Sigmoid colon (tissue), 7 donors: ENCODE results near the gene TMEM40. TPM values are rescaled to one million over a fixed set of nuclear protein-coding genes. Genes with fewer than 3 reads are reported as not detected.

Experiments used
- DNase-seq: peaks from one replicate; pipeline ENCODE4 v3.0.0-alpha.2; 2019
- H3K27ac ChIP-seq, 4 donors: fragments of 200-600 bp; sonication (generic); one replicate each; pipeline ENCODE4 v1.5.1; 2016 to 2019; ENCODE audit warnings: mild to moderate bottlenecking in 1 of 4
- H3K27me3 ChIP-seq, 3 donors: fragments of 200-600 bp; sonication (generic); one replicate each; pipeline ENCODE4 v1.5.1; 2019; ENCODE audit warnings: mild to moderate bottlenecking in 1 of 3
- H3K36me3 ChIP-seq, 4 donors: fragments of 200-600 bp; sonication (generic); one replicate each; pipeline ENCODE4 v1.5.1; 2016 to 2019
- H3K4me1 ChIP-seq, 4 donors: fragments of 200-600 bp; sonication (generic); one replicate each; pipeline ENCODE4 v1.5.1; 2017 to 2019
- H3K4me3 ChIP-seq, 4 donors: fragments of 200-600 bp; sonication (generic); one replicate each; pipeline ENCODE4 v1.5.1; 2017 to 2019; ENCODE audit warnings: mild to moderate bottlenecking in 2 of 4, moderate library complexity in 1 of 4
- H3K9me3 ChIP-seq, 4 donors: fragments of 200-600 bp in 3 of 4; sonication (generic) in 3 of 4; one replicate each; pipeline versions ENCODE4 v1.5.1 to v1.6.1; 2013 to 2019
- CTCF ChIP-seq, 4 experiments: fragments of 450-650 bp in 3 of 4; fragments of 200-600 bp in 1 of 4; IDR thresholded peaks; one replicate each; pipeline ENCODE4 v1.5.1; 2016 to 2019; ENCODE audit warnings: antibody characterized with exemption in 4 of 4, mild to moderate bottlenecking in 3 of 4, moderate library complexity in 2 of 4
- EP300 ChIP-seq, 4 donors: sonication (generic); formaldehyde crosslinking; IDR thresholded peaks; one replicate each; pipeline ENCODE4 v1.6.1; 2017; ENCODE audit warnings: antibody characterized with exemption in 4 of 4
- POLR2A ChIP-seq, 2 donors: fragments of 450-650 bp; IDR thresholded peaks; one replicate each; pipeline ENCODE4 v1.6.1; 2016; ENCODE audit warnings: antibody characterized with exemption in 2 of 2, mild to moderate bottlenecking in 2 of 2, moderate library complexity in 2 of 2
- POLR2AphosphoS5 ChIP-seq, 4 donors: sonication (generic); formaldehyde crosslinking; IDR thresholded peaks; one replicate each; pipeline ENCODE4 v1.6.1; 2017; ENCODE audit warnings: antibody characterized with exemption in 4 of 4
- WGBS, 2 donors: extraction: QIAGEN DNeasy Blood & Tissue Kit; methylation state at CpG; one replicate each; pipeline ENCODE4 v1.1.7; 2013; 5-methylcytosine and 5-hydroxymethylcytosine counted together
- intact Hi-C: fragments of 100-400 bp; cut with DNase I; formaldehyde crosslinking; loops from one replicate; pipeline ENCODE4 v1.15.1; 2023
- polyA plus RNA-seq, 3 donors: library from polyadenylated mRNA; stranded (reverse); fragments of 200-250 nt; gene quantifications; one replicate each; pipeline ENCODE4 v1.2.3, GENCODE V29; 2013
- total RNA-seq, 4 donors: library from RNA; depleted of rRNA; stranded (reverse); fragments of >200 nt; gene quantifications; one replicate each; pipeline ENCODE4 v1.1.0, GENCODE V29; 2016
- donor health status: healthy with polysubstance abuse.
- donor health status: Bipolar disorder and iron deficiency.
- donor health status: healthy.

The TMEM40 gene
- total and polyA plus RNA-seq, 7 donors = 0.10 to 0.60 TPM; not detected in 5

GRCh38 chr3:12803371-12803770, 44.3 kb upstream of the TMEM40 start:
- 94 to 96% methylated on average over 12 of the region's 12 CpGs for WGBS, 2 donors
- H3K27me3 ChIP-seq = no peaks in the 10 kb centered on the region
- no peak overlapping the region for H3K27ac ChIP-seq
- H3K4me1 ChIP-seq = peaks cover 0 to 5% (median 0%) of the 10 kb centered on the region in 4 donors
- intact Hi-C loops = no loop called here
- no peak for DNase-seq
- TF ChIP-seq CTCF (IDR thresholded peaks at IDR 0.05) = no peak
- TF ChIP-seq POLR2A (IDR thresholded peaks at IDR 0.05) = no peak
- no peak for TF ChIP-seq POLR2AphosphoS5 (IDR thresholded peaks at IDR 0.05)
- TF ChIP-seq EP300 (IDR thresholded peaks at IDR 0.05) = no peak
- no peaks in the 10 kb centered on the region for H3K9me3 ChIP-seq
- H3K36me3 ChIP-seq = peaks cover 0 to 45% (median 6%) of the 10 kb centered on the region in 4 donors
- no peak overlapping the region for H3K4me3 ChIP-seq

GRCh38 chr3:12799525-12800440, 40.7 kb upstream of the TMEM40 start:
- no peak overlapping the region for H3K4me3 ChIP-seq
- TF ChIP-seq POLR2AphosphoS5 (IDR thresholded peaks at IDR 0.05) (no peak), CTCF (IDR thresholded peaks at IDR 0.05) (peak in 1 of 4 experiments; percentile 9), POLR2A (IDR thresholded peaks at IDR 0.05) (no peak), EP300 (IDR thresholded peaks at IDR 0.05) (no peak)
- peaks cover 0 to 18% (median 15%) of the 10 kb centered on the region in 4 donors for H3K4me1 ChIP-seq
- peak overlapping the region in 3 of 4 donors; percentile 90 to 91 (median 91) for H3K27ac ChIP-seq
- intact Hi-C loops = loop anchor here (5.0 kb wide), 1 partner anchor 43 kb away; the partner anchor contains the start of gene RPL32
- peaks cover 0 to 16% (median 6%) of the 10 kb centered on the region in 4 donors for H3K36me3 ChIP-seq
- 88 to 91% methylated on average over 7 of the region's 7 CpGs for WGBS, 2 donors
- H3K9me3 ChIP-seq = no peaks in the 10 kb centered on the region
- no peaks in the 10 kb centered on the region for H3K27me3 ChIP-seq
- DNase-seq = no peak

- intact Hi-C loops = loop anchor here (5.0 kb wide), 1 partner anchor 44 kb away; the partner anchor contains the start of gene RPL32
- 70 to 81% methylated on average over 12 of the region's 12 CpGs for WGBS, 2 donors
- Histone ChIP-seq H3K27ac (peak overlapping the region; percentile 90 to 91 (median 90)), H3K4me1 (peaks cover 0 to 18% (median 15%) of the 10 kb centered on the region in 4 donors), H3K36me3 (peaks cover 0 to 6% (median 3%) of the 10 kb centered on the region in 4 donors), H3K4me3 (no peak overlapping the region), H3K27me3 (no peaks in the 10 kb centered on the region), H3K9me3 (no peaks in the 10 kb centered on the region)
- no peak for TF ChIP-seq EP300 (IDR thresholded peaks at IDR 0.05)
- TF ChIP-seq POLR2AphosphoS5 (IDR thresholded peaks at IDR 0.05) = no peak
- TF ChIP-seq CTCF (IDR thresholded peaks at IDR 0.05) = no peak
- TF ChIP-seq POLR2A (IDR thresholded peaks at IDR 0.05) = no peak
- no peak for DNase-seq
Observed at GRCh38 chr3:12798559-12799179, 39.6 kb upstream of the TMEM40 start.

- 59 to 69% methylated on average over 8 of the region's 8 CpGs for WGBS, 2 donors
- TF ChIP-seq POLR2A (IDR thresholded peaks at IDR 0.05) = no peak
- TF ChIP-seq POLR2AphosphoS5 (IDR thresholded peaks at IDR 0.05) = no peak
- no peak for TF ChIP-seq EP300 (IDR thresholded peaks at IDR 0.05)
- no peak for TF ChIP-seq CTCF (IDR thresholded peaks at IDR 0.05)
- Histone ChIP-seq H3K36me3 (no peaks in the 10 kb centered on the region), H3K4me1 (peaks cover 0 to 18% (median 15%) of the 10 kb centered on the region in 4 donors), H3K27me3 (no peaks in the 10 kb centered on the region), H3K27ac (peak overlapping the region; percentile 90 to 91 (median 90)), H3K4me3 (no peak overlapping the region), H3K9me3 (no peaks in the 10 kb centered on the region)
- intact Hi-C loops = loop anchor here (5.0 kb wide), 1 partner anchor 44 kb away; the partner anchor contains the start of gene RPL32
- DNase-seq = no peak
Observed at GRCh38 chr3:12797892-12798558, 39.0 kb upstream of the TMEM40 start.
